ENCODE data around the gene FMN1. TPM values are rescaled to one million over a fixed set of nuclear protein-coding genes. Genes with fewer than 3 reads are reported as not detected.

FMN1 gene
- total RNA-seq, 1 experiment from 2014 or later: 4.5 TPM

GRCh38 chr15:33094336-33094735 is 100.2 kb downstream of the FMN1 start (continued):
- TF ChIP-seq FOXP4 (CRISPR knock-in tag; IDR thresholded peaks at IDR 0.05) (no peak), ZNF219 (CRISPR knock-in tag; IDR thresholded peaks at IDR 0.05; ENCODE audit: borderline replicate concordance) (no peak)

GRCh38 chr15:33093222-33093621 is 101.3 kb downstream of the FMN1 start:
- Mint-ChIP-seq H3K4me3 (no peak overlapping the region), H3K36me3 (no peaks in the 10 kb centered on the region), H3K4me1 (peaks cover 6% of the 10 kb centered on the region), H3K27ac (no peak overlapping the region), H3K9me3 (no peaks in the 10 kb centered on the region), H3K27me3 (ENCODE audit: low read depth) (no peaks in the 10 kb centered on the region)
- DNase-seq (ENCODE audit: low spot score) (no peak), ATAC-seq (no peak)
- TF ChIP-seq NFYB (CRISPR knock-in tag; conservative IDR thresholded peaks at IDR 0.05; ENCODE audit: low read depth) (no peak), TEAD1 (CRISPR knock-in tag; IDR thresholded peaks at IDR 0.05) (no peak), ZNF425 (CRISPR knock-in tag; conservative IDR thresholded peaks at IDR 0.05) (no peak), FOXP1 (CRISPR knock-in tag; IDR thresholded peaks at IDR 0.05; ENCODE audit: borderline replicate concordance) (no peak), GTF2I (CRISPR knock-in tag; conservative IDR thresholded peaks at IDR 0.05) (no peak), RORB (CRISPR knock-in tag; IDR thresholded peaks at IDR 0.05) (no peak), ZNF281 (CRISPR knock-in tag; IDR thresholded peaks at IDR 0.05) (no peak), ELF4 (CRISPR knock-in tag; IDR thresholded peaks at IDR 0.05; ENCODE audit: low read depth) (no peak), NR3C1 (CRISPR knock-in tag; conservative IDR thresholded peaks at IDR 0.05; ENCODE audit: low read depth) (no peak), FOXJ3 (CRISPR knock-in tag; IDR thresholded peaks at IDR 0.05; ENCODE audit: borderline replicate concordance) (no peak), ZMAT4 (CRISPR knock-in tag; IDR thresholded peaks at IDR 0.05) (no peak), ZNF423 (CRISPR knock-in tag; IDR thresholded peaks at IDR 0.05) (no peak), CBFB (CRISPR knock-in tag; IDR thresholded peaks at IDR 0.05; ENCODE audit: low read depth) (no peak), ZBTB43 (CRISPR knock-in tag; IDR thresholded peaks at IDR 0.05) (no peak)
- ChIA-PET CTCF (no interaction called here), POLR2A (no interaction called here)
